SJSA1 (cell line): ENCODE data around the gene HRC. TPM values are rescaled to one million over a fixed set of nuclear protein-coding genes. Genes with fewer than 3 reads are reported as not detected.
"Not testable (repeated sequence)": the region's sequence is repeated elsewhere in the genome, so short reads cannot be mapped to it uniquely, and the experiment has no call there.

Experiments
- DNase-seq, 2 experiments: peaks; one replicate each; pipeline ENCODE4 v3.0.0-alpha.2; 2015 to 2020; ENCODE audit warnings: low spot score in 2 of 2, low read depth in 1 of 2
- H3K27ac ChIP-seq: fragments of 250-450 bp; sonication (Bioruptor Pico); 2 replicates; pipeline ENCODE4 v1.5.1; 2020; ENCODE audit warnings: mild to moderate bottlenecking, moderate library complexity
- H3K27me3 ChIP-seq: fragments of 250-450 bp; sonication (Bioruptor Pico); replicated peaks from 2 replicates; pipeline ENCODE4 v1.5.1; 2020; ENCODE audit warnings: mild to moderate bottlenecking, moderate library complexity
- H3K36me3 ChIP-seq: fragments of 250-450 bp; sonication (Bioruptor Pico); 2 replicates; pipeline ENCODE4 v1.5.1; 2020; ENCODE audit warnings: mild to moderate bottlenecking
- H3K4me1 ChIP-seq: fragments of 250-450 bp; sonication (Bioruptor Pico); replicated peaks from 2 replicates; pipeline ENCODE4 v1.6.1; 2021; ENCODE audit warnings: mild to moderate bottlenecking
- H3K4me3 ChIP-seq: fragments of 250-450 bp; sonication (Bioruptor Pico); 2 replicates; pipeline ENCODE4 v1.5.1; 2020; ENCODE audit warnings: mild to moderate bottlenecking
- H3K9me3 ChIP-seq: fragments of 250-450 bp; sonication (Bioruptor Pico); replicated peaks from 2 replicates; pipeline ENCODE4 v1.5.1; 2020; ENCODE audit warnings: mild to moderate bottlenecking
- total RNA-seq: library from RNA; depleted of rRNA; stranded (reverse); fragments of >200 nt; shearing (Covaris generic); gene quantifications from 2 replicates; pipeline ENCODE4 v1.2.3, GENCODE V29; 2014

Gene HRC
- total RNA-seq, 1 experiment from 2014 or later: not detected

DNA sequence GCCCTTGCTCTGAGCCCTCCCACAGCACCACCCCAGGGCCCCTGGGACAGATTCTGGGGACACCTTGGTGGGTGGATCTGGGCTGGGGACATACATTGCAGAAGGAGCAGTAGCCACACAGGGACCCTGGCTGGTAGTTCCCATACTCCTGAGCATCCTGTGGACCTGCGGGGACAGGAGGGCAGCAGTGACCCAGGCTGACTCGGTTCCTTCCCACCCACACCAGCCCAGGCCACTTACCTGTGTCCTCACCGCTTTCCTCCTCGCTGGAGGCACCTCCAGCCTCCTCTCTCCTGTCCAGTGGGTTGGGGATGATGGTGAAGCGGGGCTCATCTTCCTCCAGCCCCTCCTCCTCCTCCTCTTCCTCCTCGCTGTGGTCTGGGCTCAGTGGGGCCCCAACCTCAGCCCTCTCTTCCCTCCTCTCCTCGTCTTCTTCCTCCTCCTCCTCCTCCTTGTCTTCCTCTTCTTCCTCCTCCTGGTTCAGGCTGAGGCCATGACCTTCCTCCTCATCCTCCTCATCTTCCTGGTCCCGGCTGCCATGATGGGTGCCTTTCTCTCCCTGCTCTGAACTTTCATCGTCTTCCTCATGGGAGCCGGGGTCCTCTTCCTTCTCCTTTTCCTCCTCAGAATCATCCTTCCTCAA is 1.9 kb downstream of the HRC start:
- DNase-seq: no peak
- Histone ChIP-seq H3K36me3 (no peaks in the 10 kb centered on the region), H3K4me1 (peaks cover 32% of the 10 kb centered on the region), H3K27me3 (no peaks in the 10 kb centered on the region), H3K4me3 (no peak overlapping the region), H3K27ac (no peak overlapping the region), H3K9me3 (peaks cover 2% of the 10 kb centered on the region; the same call in 1 of the 2 replicates)

DNA sequence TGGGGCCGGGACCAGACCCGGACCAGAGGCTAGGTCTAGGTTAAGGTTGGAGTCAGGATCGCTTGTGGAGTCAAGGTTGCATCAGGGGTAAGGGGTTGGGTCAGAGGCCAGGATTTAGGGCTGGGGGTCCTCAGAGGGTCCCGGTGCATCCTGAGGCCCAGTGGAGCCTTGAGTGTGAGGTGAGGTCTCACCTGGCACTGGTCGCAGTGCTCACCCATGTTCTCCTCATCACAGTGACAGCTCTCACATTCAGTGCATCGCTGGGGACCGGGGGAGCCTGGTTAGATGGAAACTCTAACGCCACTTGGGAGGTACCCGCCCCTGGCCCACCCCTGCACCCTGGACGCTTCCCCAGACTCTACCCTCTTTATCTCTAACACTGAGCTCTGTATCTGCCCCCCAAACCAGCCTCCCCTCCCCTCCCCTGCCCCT is 3.1 kb downstream of the HRC start:
- H3K4me1 ChIP-seq: peaks cover 28% of the 10 kb centered on the region
- no peaks in the 10 kb centered on the region for H3K27me3 ChIP-seq
- DNase-seq: no peak
- no peaks in the 10 kb centered on the region for H3K36me3 ChIP-seq
- no peak overlapping the region for H3K4me3 ChIP-seq
- no peak overlapping the region for H3K27ac ChIP-seq
- H3K9me3 ChIP-seq: peaks cover 2% of the 10 kb centered on the region; the same call in 1 of the 2 replicates

DNA sequence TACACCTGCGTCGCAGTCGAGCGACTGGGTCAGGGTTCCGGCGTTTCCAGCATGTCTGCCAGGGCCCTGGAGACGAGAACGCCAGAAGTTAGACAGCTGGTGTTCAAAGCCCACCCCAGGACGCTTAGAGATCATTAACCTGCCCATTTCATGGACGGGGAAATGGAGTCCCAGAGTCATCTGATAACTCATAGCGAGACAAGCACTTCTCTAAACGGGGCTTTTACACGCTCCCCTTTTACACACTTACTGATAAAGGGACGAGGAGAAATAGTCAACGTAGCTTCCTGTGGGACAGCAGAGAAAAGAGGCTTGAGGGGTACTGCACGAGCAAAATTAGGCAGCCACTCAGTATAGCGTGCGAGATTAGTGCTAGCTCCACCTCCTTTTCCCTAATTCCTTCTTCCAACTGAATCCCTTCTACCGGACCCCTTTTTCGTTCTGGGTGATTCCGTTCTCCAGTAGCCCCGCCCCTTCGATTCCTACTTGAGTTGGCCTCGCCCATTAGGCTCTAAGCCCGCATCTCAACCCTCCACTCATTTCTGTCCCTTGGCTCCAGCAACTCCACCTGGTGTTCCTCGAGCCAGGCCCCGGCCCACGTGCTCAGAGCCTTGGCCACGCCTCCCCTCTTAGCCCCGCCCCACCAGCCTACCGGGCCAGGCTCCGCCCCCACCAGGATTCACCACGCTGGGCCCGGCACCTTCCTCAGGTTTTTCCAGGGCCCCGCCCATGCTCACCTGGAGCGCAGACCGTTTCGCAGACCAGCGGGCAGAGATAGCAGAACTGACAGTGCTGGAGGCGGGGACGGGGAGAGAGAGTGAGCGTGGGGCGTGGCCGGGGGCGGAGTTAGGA is 3.7 kb downstream of the HRC start:
- H3K27me3 ChIP-seq: no peaks in the 10 kb centered on the region
- no peak for DNase-seq
- no peak overlapping the region for H3K27ac ChIP-seq
- H3K4me1 ChIP-seq: peaks cover 34% of the 10 kb centered on the region
- peaks cover 2% of the 10 kb centered on the region; the same call in 1 of the 2 replicates for H3K9me3 ChIP-seq
- no peaks in the 10 kb centered on the region for H3K36me3 ChIP-seq
- H3K4me3 ChIP-seq: peak overlapping the region; percentile 51; the same call in 1 of the 2 replicates

DNA sequence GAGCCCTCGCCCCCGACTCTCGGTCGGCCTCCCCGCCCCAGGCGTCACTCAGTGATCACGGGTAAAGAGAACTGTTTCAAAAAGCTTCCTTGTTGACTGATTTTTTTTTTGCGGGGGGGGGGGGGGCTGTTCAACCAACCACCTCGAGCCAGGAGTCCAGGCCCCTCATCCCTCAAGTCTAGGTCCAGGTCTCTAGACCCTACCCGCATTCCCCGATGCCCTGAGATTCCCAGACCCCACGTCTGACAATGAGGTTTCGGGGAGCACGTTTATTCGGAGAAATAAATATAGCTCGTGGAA is 4.3 kb downstream of the HRC start:
- Histone ChIP-seq H3K9me3 (peaks cover 2% of the 10 kb centered on the region; the same call in 1 of the 2 replicates), H3K36me3 (no peaks in the 10 kb centered on the region), H3K27me3 (no peaks in the 10 kb centered on the region), H3K27ac (no peak overlapping the region), H3K4me3 (peak overlapping the region; percentile 51), H3K4me1 (peaks cover 40% of the 10 kb centered on the region)
- no peak for DNase-seq

DNA sequence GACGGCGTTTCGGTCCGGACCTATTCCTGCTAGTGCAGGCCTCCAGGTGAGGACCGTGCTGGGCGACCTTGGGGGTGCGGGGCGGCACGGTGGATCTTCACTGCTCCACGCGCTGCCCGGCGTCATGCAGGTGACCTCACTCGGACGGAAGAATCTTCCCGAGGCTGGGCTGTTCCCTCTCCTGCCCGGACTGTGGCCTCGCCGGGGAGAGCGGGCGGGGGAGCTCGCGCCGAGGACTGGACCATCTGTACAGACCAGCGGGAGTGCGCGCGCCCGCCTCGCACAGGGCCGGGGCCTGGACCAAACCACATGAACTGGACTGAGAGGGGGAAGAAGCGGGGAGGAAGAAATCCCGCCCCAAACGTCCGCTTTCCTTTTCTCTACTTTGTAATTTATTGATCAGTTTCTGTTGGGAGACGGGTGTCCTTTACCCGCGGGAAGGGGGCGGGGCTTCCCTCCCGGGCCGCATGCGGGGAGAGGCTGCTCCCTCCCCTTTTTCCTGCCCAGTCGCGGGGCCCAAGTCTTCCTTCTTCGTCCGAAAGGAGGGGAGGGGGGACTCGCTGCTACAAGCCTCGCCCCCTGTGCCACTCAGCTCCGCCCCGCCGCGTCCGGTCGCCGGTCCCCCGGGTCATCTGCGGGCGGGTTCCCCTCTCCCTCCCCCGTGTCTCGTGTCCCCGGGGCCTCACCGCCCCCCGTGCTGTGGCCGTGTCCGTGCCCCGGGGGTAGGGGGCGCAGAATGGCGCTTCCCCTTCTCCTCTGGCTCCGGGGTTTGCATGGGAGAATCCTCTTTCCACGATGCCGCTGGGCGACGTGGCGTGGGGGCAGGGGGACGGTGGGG is 4.9 kb downstream of the HRC start:
- Histone ChIP-seq H3K27me3 (no peaks in the 10 kb centered on the region), H3K9me3 (peaks cover 2% of the 10 kb centered on the region; the same call in 1 of the 2 replicates), H3K4me3 (peak overlapping the region; percentile 51), H3K36me3 (no peaks in the 10 kb centered on the region), H3K4me1 (peaks cover 45% of the 10 kb centered on the region), H3K27ac (0 out of 2 replicates have a peak overlapping the region, but pooled peaks have one; percentile 9)
- peak; percentile 85 to 93 for DNase-seq

DNA sequence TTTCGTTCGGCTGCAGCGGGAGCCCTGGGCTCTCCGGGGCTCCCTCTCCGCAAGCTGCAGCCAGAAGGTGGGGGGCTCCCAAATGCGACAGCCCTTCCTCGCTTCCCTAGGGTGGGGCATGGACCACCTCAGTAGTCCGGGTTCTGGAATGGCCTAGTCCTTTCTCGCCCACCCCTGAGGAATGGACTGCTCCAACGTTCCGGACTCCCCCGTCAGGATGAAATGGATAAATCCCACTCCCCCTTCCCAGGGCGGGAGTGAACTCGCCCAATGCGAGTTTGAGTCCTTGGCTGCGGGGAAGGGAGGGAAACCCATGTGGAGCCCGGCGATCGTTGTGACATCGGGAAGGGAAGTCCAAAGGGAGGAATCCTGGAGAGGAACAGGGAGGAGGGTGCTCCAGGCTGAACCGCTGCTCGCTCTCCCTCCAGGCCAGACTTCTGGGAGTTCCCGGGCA is 5.5 kb downstream of the HRC start:
- no peaks in the 10 kb centered on the region for H3K36me3 ChIP-seq
- DNase-seq: peak; percentile 80 to 89
- H3K4me3 ChIP-seq: peak overlapping the region; percentile 51
- peaks cover 2% of the 10 kb centered on the region; the same call in 1 of the 2 replicates for H3K9me3 ChIP-seq
- no peaks in the 10 kb centered on the region for H3K27me3 ChIP-seq
- peaks cover 45% of the 10 kb centered on the region for H3K4me1 ChIP-seq
- no peak overlapping the region for H3K27ac ChIP-seq

DNA sequence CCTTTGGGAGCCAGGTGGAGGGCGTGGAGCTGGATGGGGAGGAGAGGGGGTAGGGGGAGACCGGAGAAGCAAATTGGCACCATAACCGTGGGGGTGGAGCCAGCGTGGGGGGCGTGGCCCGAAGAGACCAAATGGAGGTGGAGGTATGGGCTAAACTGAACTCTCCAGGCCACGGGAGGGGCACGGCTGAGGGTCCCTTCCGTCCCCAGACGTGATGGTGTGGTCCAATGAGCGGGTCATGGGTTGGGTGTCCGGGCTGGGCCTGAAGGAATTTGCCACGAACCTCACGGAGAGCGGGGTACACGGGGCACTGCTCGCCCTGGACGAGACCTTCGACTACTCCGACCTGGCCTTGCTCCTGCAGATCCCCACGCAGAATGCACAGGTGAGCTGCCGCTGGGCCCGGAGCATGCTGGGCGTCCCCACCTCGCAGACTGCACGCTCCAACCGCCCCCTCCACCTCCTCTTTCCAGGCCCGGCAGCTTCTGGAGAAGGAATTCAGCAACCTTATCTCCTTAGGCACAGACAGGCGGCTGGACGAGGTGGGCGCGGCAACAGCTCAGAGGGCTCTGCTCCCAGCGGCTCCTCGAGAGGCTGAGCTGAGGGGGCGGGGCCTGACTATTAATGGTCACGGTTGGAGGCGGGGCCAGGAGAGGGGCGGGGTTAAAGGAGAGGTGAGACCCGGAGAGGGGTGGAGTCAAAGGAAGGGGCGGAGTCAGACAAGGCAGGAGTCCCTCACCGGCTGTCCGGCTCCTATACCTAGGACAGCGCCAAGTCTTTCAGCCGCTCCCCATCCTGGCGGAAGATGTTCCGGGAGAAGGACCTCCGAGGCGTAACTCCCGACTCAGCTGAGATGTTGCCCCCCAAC is 6.2 kb downstream of the HRC start:
- peak; percentile 90 to 99 for DNase-seq

DNA sequence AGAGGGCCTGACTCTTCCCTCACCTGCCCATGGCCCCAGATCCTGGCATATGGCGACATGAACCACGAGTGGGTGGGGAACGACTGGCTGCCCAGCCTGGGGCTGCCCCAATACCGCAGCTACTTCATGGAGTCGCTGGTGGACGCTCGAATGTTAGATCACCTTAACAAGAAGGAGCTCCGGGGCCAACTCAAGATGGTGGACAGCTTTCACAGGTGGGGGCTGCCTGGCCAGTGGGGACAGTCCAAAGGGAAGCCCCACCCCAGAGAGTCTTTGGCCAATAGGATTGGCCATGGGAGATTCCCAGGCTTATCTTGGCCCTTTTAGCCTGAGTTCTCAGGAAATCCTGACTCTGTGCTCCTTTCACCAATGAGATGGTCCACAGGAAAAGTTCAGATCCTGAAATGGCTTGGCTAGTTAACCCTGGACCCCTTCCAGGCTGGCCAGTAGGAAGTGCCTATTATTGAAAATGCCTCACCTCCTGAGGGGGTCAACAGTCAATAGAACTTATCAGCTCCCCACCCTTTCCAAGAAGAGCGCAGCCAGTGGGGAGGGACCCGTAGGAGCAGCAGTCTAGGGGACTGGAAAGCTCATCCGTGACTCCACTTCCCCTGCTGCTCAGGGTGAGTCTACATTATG is 7.0 kb downstream of the HRC start:
- Histone ChIP-seq H3K36me3 (no peaks in the 10 kb centered on the region), H3K9me3 (peaks cover 2% of the 10 kb centered on the region; the same call in 1 of the 2 replicates), H3K4me1 (peaks cover 49% of the 10 kb centered on the region), H3K4me3 (no peak overlapping the region), H3K27ac (no peak overlapping the region), H3K27me3 (no peaks in the 10 kb centered on the region)
- no peak for DNase-seq

More for the DNA sequence above, 6.2 kb downstream of the HRC start:
- Histone ChIP-seq H3K9me3 (peaks cover 2% of the 10 kb centered on the region; the same call in 1 of the 2 replicates), H3K27me3 (no peaks in the 10 kb centered on the region), H3K4me3 (peak overlapping the region; percentile 51), H3K4me1 (peaks cover 45% of the 10 kb centered on the region), H3K27ac (no peak overlapping the region), H3K36me3 (no peaks in the 10 kb centered on the region)

DNA sequence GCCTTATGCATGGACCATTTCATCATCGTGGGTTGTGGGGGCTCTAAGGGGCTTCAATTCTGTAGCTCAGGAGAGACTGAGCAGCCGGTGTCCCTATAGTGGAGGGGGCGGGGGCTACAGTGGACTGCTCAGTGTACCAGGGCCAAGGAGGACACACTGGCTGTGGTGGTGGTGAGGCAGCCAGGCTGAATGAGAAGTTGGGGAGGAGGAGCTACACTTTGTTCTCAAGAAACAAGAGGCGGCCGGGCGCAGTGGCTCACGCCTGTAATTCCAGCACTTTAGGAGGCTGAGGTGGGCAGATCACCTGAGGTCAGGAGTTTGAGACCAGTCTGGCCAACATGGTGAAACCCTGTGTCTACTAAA is 8.8 kb downstream of the HRC start:
- not testable (repeated sequence) for H3K4me3 ChIP-seq, H3K9me3 ChIP-seq, H3K36me3 ChIP-seq, H3K27me3 ChIP-seq, H3K27ac ChIP-seq, DNase-seq
- peaks cover 45% of the 10 kb centered on the region for H3K4me1 ChIP-seq

DNA sequence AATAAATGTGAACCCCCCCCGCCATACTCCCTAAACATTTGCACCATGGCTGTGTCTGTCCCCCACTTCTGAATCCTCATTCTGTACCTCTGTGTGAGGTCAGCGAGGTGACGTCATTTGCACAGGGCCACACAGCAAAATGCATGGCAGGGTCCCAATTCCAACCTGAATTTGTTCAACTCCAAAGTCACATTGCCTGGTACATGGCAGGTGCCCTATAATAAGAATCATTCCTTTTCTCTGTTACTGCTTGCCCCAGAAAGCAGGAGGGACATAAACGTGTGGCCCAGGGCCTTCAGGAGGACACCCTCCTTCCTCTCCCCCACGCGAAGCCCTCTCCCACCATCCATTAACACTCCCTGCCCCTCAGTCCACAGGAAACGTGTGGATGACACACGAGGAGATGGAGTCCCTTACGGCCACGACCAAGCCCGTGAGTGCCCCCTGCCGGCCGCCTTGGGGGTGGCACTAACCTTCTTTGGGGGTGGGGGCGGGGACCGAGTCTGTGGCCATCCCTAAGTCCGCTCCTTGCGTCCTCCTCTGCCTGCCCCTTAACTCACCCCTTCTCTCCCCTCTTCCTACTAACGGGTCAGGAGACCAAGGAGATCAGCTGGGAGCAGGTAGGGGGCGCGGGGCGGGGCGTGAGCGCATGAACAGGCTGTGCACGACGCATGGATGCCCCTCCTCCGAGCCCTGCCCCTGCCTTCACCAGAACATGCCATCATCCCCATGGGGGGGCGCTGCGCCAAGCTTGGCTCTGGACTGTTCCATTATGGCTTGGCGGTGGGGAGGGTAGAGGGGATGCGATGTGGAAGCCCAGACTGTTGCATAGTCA is 9.4 kb downstream of the HRC start:
- Histone ChIP-seq H3K36me3 (no peaks in the 10 kb centered on the region), H3K4me1 (peaks cover 43% of the 10 kb centered on the region), H3K4me3 (no peak overlapping the region), H3K9me3 (no peaks in the 10 kb centered on the region), H3K27me3 (no peaks in the 10 kb centered on the region), H3K27ac (no peak overlapping the region)
- peak; percentile 66 to 72 for DNase-seq

DNA sequence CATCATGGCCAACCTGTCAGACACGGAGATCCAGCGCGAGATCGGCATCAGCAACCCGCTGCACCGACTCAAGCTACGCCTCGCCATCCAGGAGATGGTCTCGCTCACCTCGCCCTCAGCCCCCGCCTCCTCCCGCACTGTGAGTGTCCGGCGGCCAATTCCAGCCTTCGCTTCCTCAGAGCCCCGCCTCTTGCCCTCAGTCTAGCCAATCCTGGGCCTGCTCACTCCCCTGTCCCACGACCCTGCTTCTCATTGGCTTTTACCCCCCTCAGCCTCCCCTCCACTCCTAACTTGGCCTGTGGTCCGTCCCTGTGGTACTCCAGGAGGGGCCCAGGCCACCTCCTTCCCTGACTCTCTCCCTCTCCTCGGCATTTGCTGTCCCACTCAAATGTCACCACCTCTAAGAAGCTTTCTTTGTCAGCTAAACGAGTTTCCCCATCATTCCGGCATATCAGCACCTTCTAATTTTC is 12.3 kb downstream of the HRC start:
- Histone ChIP-seq H3K27me3 (no peaks in the 10 kb centered on the region), H3K4me1 (peaks cover 24% of the 10 kb centered on the region)

DNA sequence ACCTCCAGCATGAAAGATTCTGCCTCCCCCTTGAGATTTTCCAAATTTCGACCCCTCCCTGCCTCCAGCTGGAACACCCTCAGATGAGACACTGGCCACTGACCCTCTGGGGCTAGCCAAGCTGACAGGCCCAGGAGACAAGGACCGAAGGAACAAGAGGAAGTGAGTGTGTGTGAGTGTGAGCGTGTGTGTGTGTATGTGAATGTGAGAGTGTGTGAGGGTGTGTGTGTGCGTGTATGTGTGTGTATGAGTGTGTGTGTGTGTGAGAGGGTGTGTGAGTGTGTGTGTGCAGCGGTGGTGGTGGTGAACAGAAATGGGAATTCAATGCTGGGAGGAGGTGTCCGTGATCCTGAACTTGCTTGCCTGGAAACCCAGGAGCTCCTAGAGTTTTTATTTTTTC is 13.8 kb downstream of the HRC start:
- Histone ChIP-seq H3K9me3 (no peaks in the 10 kb centered on the region), H3K4me3 (no peak overlapping the region), H3K4me1 (peaks cover 16% of the 10 kb centered on the region), H3K27ac (no peak overlapping the region), H3K36me3 (no peaks in the 10 kb centered on the region), H3K27me3 (no peaks in the 10 kb centered on the region)
- DNase-seq: no peak

More for the DNA sequence above, 12.3 kb downstream of the HRC start:
- Histone ChIP-seq H3K36me3 (no peaks in the 10 kb centered on the region), H3K9me3 (no peaks in the 10 kb centered on the region), H3K27ac (no peak overlapping the region), H3K4me3 (peak overlapping the region; percentile 43)
- peak; percentile 83 to 95 for DNase-seq
